Astrocyte of the spinal cord (primary cell): Measurements from ENCODE around the gene RAD23B.
"Not testable (repeated sequence)": the region's sequence is repeated elsewhere in the genome, so short reads cannot be mapped to it uniquely, and the experiment has no call there.

ENCODE experiments used
- DNase-seq: peaks from one replicate; pipeline ENCODE4 v3.0.0; 2011; ENCODE audit warnings: low read depth, low spot score
- H3K4me3 ChIP-seq: 2 replicates; pipeline ENCODE4 v1.5.1; 2011; ENCODE audit warnings: low read depth, mild to moderate bottlenecking, low read length, moderate library complexity
- in situ Hi-C: cut with HindIII; loops from 2 replicates; pipeline ENCODE4 v1.10.0; 2017; ENCODE audit warnings: low sequenced_read_pairs
- TF ChIP-seq, protein P1 (sequence below): IDR thresholded peaks from 2 replicates; pipeline ENCODE4 v1.5.1; 2012; ENCODE audit warnings: low read depth, mild to moderate bottlenecking, low read length, inconsistent platforms

Gene RAD23B

DNA sequence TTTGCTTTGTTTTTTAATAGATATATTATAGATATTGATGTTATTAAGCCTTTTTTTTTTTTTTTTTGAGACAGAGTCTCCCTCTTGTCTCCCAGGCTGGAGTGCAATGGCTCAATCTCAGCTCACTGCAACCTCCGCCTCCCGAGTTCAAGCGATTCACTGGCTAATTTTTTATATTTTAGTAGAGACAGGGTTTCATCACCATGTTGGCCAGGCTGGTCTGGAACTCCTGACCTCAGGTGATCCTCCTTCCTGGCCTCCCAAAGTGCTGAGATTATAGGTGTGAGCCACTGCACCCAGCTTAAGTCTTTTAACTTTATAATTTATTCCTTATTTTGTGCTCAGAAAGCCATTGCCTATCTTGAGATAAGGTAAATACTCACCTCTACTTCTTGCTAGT lies 24.2 kb upstream of the RAD23B start:
- no peak overlapping the region for H3K4me3 ChIP-seq
- TF ChIP-seq, protein P1, sequence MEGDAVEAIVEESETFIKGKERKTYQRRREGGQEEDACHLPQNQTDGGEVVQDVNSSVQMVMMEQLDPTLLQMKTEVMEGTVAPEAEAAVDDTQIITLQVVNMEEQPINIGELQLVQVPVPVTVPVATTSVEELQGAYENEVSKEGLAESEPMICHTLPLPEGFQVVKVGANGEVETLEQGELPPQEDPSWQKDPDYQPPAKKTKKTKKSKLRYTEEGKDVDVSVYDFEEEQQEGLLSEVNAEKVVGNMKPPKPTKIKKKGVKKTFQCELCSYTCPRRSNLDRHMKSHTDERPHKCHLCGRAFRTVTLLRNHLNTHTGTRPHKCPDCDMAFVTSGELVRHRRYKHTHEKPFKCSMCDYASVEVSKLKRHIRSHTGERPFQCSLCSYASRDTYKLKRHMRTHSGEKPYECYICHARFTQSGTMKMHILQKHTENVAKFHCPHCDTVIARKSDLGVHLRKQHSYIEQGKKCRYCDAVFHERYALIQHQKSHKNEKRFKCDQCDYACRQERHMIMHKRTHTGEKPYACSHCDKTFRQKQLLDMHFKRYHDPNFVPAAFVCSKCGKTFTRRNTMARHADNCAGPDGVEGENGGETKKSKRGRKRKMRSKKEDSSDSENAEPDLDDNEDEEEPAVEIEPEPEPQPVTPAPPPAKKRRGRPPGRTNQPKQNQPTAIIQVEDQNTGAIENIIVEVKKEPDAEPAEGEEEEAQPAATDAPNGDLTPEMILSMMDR: no peak
- DNase-seq: no peak
- in situ Hi-C loops: no loop called here

GRCh38 chr9:107259751-107260313 lies 23.2 kb upstream of the RAD23B start:
- in situ Hi-C loops, H3K4me3 ChIP-seq, DNase-seq: not testable (repeated sequence)

DNA sequence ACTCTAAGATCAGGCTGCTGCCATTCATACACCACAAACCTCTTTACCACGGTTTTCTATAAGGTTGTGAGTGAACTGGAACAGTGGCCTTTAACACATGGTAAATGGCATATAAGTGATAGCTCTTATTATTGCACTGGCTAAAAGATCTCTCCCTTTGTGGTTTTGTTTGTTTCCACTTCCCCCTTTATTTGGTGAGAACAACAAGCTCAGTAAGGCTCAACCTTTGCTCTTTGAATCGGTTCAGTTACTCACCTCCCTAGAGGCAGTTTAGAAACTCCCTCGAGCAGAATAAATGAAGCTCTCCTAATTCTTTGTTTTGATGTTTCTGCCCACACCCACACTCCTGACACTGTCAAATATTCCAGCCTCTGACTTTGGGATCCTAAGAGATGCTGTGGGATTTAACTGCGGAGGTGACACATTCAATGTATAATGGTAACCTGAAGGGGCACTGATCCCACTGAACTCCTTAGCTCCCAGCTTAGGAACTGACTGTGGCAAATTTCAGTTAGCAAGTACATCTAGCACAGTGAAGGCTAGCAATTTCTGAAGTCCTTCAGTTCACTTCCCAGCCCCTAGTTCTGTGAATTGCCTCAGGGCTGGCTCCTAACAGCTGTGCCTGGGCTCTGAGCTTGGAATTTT lies 22.5 kb upstream of the RAD23B start:
- in situ Hi-C loops: no loop called here
- no peak overlapping the region for H3K4me3 ChIP-seq
- no peak for DNase-seq
- TF ChIP-seq, protein P1: no peak

DNA sequence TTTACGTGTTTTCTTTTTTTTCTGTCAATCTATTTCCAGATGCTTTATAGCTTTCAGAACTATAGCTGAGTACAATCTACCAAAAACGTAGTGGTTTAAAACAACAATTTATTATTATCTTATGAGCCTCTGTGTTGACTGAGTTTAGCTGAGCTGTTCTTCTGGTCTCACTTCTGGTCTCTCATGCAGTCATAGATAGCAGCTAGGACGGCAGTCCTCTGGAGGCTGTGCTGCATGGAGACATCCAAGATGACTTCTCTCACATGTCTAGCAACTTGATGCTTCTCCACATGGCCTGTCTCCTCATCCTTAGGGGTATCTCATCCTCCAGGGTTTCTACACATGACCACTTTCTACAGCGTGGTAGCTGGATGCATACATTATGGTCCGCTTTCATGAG lies 22.0 kb upstream of the RAD23B start:
- no peak overlapping the region for H3K4me3 ChIP-seq
- TF ChIP-seq, protein P1: no peak
- DNase-seq: no peak
- in situ Hi-C loops: no loop called here

DNA sequence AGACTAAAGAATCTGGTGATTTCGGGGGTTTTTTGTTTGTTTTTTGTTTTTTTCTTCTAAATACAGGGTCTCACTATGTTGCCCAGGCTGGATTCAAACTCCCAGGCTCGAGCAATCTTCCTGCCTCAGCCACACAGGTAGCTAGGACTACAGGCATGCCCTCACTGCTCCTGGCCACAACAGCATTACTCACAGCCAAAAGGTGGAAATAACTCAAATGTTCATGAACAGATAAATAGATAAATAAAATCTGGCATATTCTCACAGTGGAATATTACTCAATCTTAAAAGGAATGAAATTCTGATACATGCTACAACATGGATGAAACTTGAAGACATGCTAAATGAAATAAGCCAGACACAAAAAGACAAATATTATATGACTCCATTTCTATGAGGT lies 19.8 kb upstream of the RAD23B start:
- no peak for DNase-seq
- H3K4me3 ChIP-seq: no peak overlapping the region
- TF ChIP-seq, protein P1: no peak
- in situ Hi-C loops: no loop called here

- no peak for DNase-seq
- TF ChIP-seq, protein P1: no peak
- in situ Hi-C loops: no loop called here
- no peak overlapping the region for H3K4me3 ChIP-seq
Observed at GRCh38 chr9:107266624-107267368, 16.3 kb upstream of the RAD23B start.

- in situ Hi-C loops: no loop called here
- DNase-seq: no peak
- TF ChIP-seq, protein P1: no peak
- H3K4me3 ChIP-seq: no peak overlapping the region
Observed at GRCh38 chr9:107268560-107268959, 14.5 kb upstream of the RAD23B start.
